Panc1 (cell line): ENCODE data around the gene BCL3. TPM values are rescaled to one million over a fixed set of nuclear protein-coding genes. Genes with fewer than 3 reads are reported as not detected.
A peak's percentile ranks its signal among the peaks of the same experiment; 100 is the strongest.
"Not testable (repeated sequence)": the region's sequence is repeated elsewhere in the genome, so short reads cannot be mapped to it uniquely, and the experiment has no call there.

Experiments
- ATAC-seq: fragments of 200-7000 bp; cut with Tn5 transposase; 2 replicates; pipeline ENCODE4 v1.9.1; 2020; ENCODE audit warnings: mild to moderate bottlenecking, moderate library complexity
- BruUV-seq: library from RNA; stranded (reverse); fragments of 400-500 nt; replicated peaks from 2 replicates; lab custom pipeline; 2021; lab: Mats Ljungman, UMichigan
- CTCF ChIA-PET: fragments of 300-600 bp; sonication (Branson Sonifier 250); formaldehyde crosslinking; loops from one replicate; lab custom pipeline; 2022; ENCODE audit warnings: antibody characterized with exemption; lab: Charles Lee
- POLR2A ChIA-PET: fragments of 300-600 bp; sonication (Branson Sonifier 250); formaldehyde crosslinking; loops from one replicate; lab custom pipeline; 2022; ENCODE audit warnings: antibody characterized with exemption; lab: Charles Lee
- DNase-seq: peaks from one replicate; pipeline ENCODE4 v3.0.0-alpha.2; 2010; ENCODE audit warnings: low read depth, low spot score
- H3K27ac ChIP-seq: 2 replicates; pipeline ENCODE4 v1.5.1; 2011; ENCODE audit warnings: mild to moderate bottlenecking, low read length, inconsistent platforms
- H3K27me3 ChIP-seq: fragments of 200-500 bp; sonication (Bioruptor generic); 2 replicates; pipeline ENCODE4 v1.6.0; 2014; ENCODE audit warnings: low read length, inconsistent platforms; ENCODE audit not compliant: control insufficient read depth, insufficient read depth
- H3K36me3 ChIP-seq: fragments of 200-500 bp; sonication (Bioruptor generic); 2 replicates; pipeline ENCODE4 v1.5.1; 2014; ENCODE audit warnings: inconsistent platforms, mild to moderate bottlenecking, low read length, moderate library complexity; ENCODE audit not compliant: control insufficient read depth, insufficient read depth
- H3K4me1 ChIP-seq: 2 replicates; pipeline ENCODE4 v1.5.1; 2011; ENCODE audit warnings: inconsistent platforms, mild to moderate bottlenecking, low read length, moderate library complexity; ENCODE audit not compliant: control insufficient read depth, insufficient read depth
- H3K4me3 ChIP-seq, 2 experiments: 2 replicates each; pipeline ENCODE4 v1.5.1; 2011 to 2012; ENCODE audit warnings: low read depth in 2 of 2, low read length in 2 of 2, mild to moderate bottlenecking in 2 of 2, inconsistent platforms in 1 of 2, moderate library complexity in 1 of 2
- H3K9me3 ChIP-seq: fragments of 200-500 bp; sonication (Bioruptor generic); 2 replicates; pipeline ENCODE4 v1.5.1; 2014; ENCODE audit warnings: low read depth, mild to moderate bottlenecking, inconsistent platforms, low read length, moderate library complexity; ENCODE audit not compliant: control insufficient read depth, insufficient read depth
- CTCF ChIP-seq: fragments of 450-650 bp; IDR thresholded peaks from 2 replicates; pipeline ENCODE4 v1.5.1; 2017; ENCODE audit warnings: mild to moderate bottlenecking
- POLR2AphosphoS5 ChIP-seq: IDR thresholded peaks from 2 replicates; pipeline ENCODE4 v1.6.1; 2012; ENCODE audit warnings: mild to moderate bottlenecking, low read depth, low read length, moderate library complexity
- SIN3A ChIP-seq: IDR thresholded peaks from 2 replicates; pipeline ENCODE4 v1.6.1; 2012; ENCODE audit warnings: low read depth, mild to moderate bottlenecking, low read length, moderate library complexity, borderline replicate concordance; ENCODE audit not compliant: insufficient read depth
- TCF7L2 ChIP-seq: IDR thresholded peaks from 2 replicates; pipeline ENCODE4 v1.6.1; 2011; ENCODE audit warnings: mild to moderate bottlenecking, low read depth, low read length, inconsistent platforms
- in situ Hi-C: cut with HindIII; loops from 2 replicates; pipeline ENCODE4 v1.10.0; 2016; ENCODE audit warnings: low sequenced_read_pairs, low pct_unique_long_range_greater_than_20kb
- intact Hi-C: fragments of 100-400 bp; cut with micrococcal nuclease; formaldehyde crosslinking; loops from one replicate; pipeline ENCODE4 v1.10.0; 2022; ENCODE audit not compliant: unreplicated experiment
- total RNA-seq: library from RNA; stranded (reverse); gene quantifications from one replicate; pipeline ENCODE4 v1.2.1, GENCODE V29; 2021; ENCODE audit not compliant: unreplicated experiment
- TF ChIP-seq, protein P1 (sequence below), 2 experiments: IDR thresholded peaks; 2 replicates each; pipeline ENCODE4 v1.6.1; 2011 to 2012; ENCODE audit warnings: low read depth in 2 of 2, control low read depth in 1 of 2, low read length in 1 of 2, mild to moderate bottlenecking in 1 of 2, moderate library complexity in 1 of 2; ENCODE audit not compliant: insufficient read depth in 1 of 2

BCL3 gene
- total RNA-seq, 1 experiment from 2014 or later, result 48.5 TPM

GRCh38 chr19:44718441-44719261 lies 29.9 kb upstream of the BCL3 start:
- intact Hi-C loops, result no loop called here
- Histone ChIP-seq H3K36me3 (no peaks in the 10 kb centered on the region), H3K27me3 (no peaks in the 10 kb centered on the region), H3K9me3 (no peaks in the 10 kb centered on the region), H3K27ac (peak overlapping the region; percentile 88), H3K4me1 (peaks cover 35% of the 10 kb centered on the region), H3K4me3 (peak overlapping the region; percentile 16 to 19; a peak in 3 of 4 replicates)
- peak; percentile 37; the same call in 1 of the 2 replicates for TF ChIP-seq POLR2AphosphoS5
- TF ChIP-seq TCF7L2, result no peak
- no peak for TF ChIP-seq SIN3A
- TF ChIP-seq, protein P1, sequence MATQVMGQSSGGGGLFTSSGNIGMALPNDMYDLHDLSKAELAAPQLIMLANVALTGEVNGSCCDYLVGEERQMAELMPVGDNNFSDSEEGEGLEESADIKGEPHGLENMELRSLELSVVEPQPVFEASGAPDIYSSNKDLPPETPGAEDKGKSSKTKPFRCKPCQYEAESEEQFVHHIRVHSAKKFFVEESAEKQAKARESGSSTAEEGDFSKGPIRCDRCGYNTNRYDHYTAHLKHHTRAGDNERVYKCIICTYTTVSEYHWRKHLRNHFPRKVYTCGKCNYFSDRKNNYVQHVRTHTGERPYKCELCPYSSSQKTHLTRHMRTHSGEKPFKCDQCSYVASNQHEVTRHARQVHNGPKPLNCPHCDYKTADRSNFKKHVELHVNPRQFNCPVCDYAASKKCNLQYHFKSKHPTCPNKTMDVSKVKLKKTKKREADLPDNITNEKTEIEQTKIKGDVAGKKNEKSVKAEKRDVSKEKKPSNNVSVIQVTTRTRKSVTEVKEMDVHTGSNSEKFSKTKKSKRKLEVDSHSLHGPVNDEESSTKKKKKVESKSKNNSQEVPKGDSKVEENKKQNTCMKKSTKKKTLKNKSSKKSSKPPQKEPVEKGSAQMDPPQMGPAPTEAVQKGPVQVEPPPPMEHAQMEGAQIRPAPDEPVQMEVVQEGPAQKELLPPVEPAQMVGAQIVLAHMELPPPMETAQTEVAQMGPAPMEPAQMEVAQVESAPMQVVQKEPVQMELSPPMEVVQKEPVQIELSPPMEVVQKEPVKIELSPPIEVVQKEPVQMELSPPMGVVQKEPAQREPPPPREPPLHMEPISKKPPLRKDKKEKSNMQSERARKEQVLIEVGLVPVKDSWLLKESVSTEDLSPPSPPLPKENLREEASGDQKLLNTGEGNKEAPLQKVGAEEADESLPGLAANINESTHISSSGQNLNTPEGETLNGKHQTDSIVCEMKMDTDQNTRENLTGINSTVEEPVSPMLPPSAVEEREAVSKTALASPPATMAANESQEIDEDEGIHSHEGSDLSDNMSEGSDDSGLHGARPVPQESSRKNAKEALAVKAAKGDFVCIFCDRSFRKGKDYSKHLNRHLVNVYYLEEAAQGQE (IDR thresholded peaks at IDR 0.05; ENCODE audit: insufficient read depth in 1 of 2, low read depth in 2 of 2, low read length in 1 of 2), result no peak
- in situ Hi-C loops, result no loop called here
- BruUV-seq, result no TSS peak
- ATAC-seq (peak; percentile 77), DNase-seq (no peak)
- POLR2A ChIA-PET, result no interaction called here
- CTCF ChIA-PET, result interaction anchor here (0.6 to 0.7 kb wide), 2 partner anchors 8 to 37 kb away, joined by 5 to 6 read pairs; no protein-coding TSS in a partner anchor

DNA sequence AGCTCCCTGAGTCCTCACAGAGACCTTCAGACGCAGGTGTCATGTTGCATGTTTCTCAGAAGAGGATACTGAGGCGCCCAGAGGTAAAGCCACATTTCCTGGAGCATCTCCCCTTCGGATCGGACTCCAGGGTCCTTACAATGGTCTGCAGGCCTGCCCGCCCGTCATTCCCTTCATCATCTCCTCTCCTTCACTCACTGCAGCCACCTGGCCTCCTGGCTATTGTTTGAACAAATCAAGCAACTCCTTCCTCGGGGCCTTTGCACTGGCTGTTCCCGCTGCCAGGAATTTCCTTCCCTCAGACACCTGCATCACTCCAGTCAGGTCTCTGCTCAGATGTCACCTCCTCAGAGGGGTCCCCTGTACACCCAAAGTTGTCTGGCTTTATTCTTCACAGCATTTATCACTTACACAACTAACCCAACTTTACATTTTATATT lies 29.2 kb upstream of the BCL3 start:
- Histone ChIP-seq H3K4me1 (peaks cover 40% of the 10 kb centered on the region), H3K27ac (peak overlapping the region; percentile 88), H3K27me3 (no peaks in the 10 kb centered on the region), H3K4me3 (no peak overlapping the region), H3K36me3 (no peaks in the 10 kb centered on the region), H3K9me3 (no peaks in the 10 kb centered on the region)
- TF ChIP-seq POLR2AphosphoS5 (no peak), TCF7L2 (no peak), CTCF (no peak), SIN3A (no peak)
- TF ChIP-seq, protein P1 (IDR thresholded peaks at IDR 0.05; ENCODE audit: insufficient read depth in 1 of 2, low read depth in 2 of 2, low read length in 1 of 2), result no peak
- ChIA-PET CTCF (no interaction called here), POLR2A (interaction anchor here (0.6 kb wide), 1 partner anchor 48 kb away, joined by 6 read pairs; no protein-coding TSS in a partner anchor)
- ATAC-seq (no peak; the same call in 1 of the 2 replicates), DNase-seq (no peak)
- intact Hi-C loops (no loop called here), in situ Hi-C loops (no loop called here)
- BruUV-seq, result no TSS peak

DNA sequence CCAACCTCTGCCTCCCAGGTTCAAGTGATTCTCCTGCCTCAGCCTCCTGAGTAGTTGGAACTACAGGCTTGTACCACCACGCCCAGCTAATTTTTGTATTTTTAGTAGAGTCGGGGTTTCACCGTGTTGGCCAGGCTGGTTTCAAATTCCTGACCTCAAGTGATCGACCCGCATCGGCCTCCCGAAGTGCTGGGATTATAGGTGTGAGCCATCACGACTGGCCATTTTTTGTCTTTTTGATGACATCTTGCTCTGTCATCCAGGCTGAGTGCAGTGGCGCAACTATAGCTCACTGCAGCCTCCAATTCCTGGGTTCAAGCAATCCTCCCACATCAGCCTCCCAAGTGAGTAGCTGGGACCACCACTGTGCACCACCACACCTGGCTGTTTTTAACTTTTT lies 28.1 kb upstream of the BCL3 start:
- in situ Hi-C loops, CTCF ChIA-PET: not testable (repeated sequence)
- peak overlapping the region; percentile 72 for H3K27ac ChIP-seq

More for the DNA sequence above, 28.1 kb upstream of the BCL3 start:
- not testable (repeated sequence) for DNase-seq, H3K9me3 ChIP-seq, ATAC-seq, H3K27me3 ChIP-seq, H3K4me3 ChIP-seq, H3K36me3 ChIP-seq, BruUV-seq
- intact Hi-C loops, result loop anchor here (5.0 kb wide), 1 partner anchor 33 kb away; no protein-coding TSS in a partner anchor
- POLR2A ChIA-PET, result interaction anchor here (0.6 kb wide), 1 partner anchor 29 kb away, joined by 4 read pairs; no protein-coding TSS in a partner anchor
- peaks cover 46% of the 10 kb centered on the region for H3K4me1 ChIP-seq
